IPS-11a (cell line): ENCODE results near the gene SLC9A9.

Experiments used
- H3K4me3 ChIP-seq: one replicate; pipeline ENCODE4 v1.5.1; 2013; ENCODE audit warnings: low read depth, low read length, control low read depth

SLC9A9 gene

GRCh38 chr3:143430568-143430967 is 417.7 kb downstream of the SLC9A9 start:
- no peak overlapping the region for H3K4me3 ChIP-seq

DNA sequence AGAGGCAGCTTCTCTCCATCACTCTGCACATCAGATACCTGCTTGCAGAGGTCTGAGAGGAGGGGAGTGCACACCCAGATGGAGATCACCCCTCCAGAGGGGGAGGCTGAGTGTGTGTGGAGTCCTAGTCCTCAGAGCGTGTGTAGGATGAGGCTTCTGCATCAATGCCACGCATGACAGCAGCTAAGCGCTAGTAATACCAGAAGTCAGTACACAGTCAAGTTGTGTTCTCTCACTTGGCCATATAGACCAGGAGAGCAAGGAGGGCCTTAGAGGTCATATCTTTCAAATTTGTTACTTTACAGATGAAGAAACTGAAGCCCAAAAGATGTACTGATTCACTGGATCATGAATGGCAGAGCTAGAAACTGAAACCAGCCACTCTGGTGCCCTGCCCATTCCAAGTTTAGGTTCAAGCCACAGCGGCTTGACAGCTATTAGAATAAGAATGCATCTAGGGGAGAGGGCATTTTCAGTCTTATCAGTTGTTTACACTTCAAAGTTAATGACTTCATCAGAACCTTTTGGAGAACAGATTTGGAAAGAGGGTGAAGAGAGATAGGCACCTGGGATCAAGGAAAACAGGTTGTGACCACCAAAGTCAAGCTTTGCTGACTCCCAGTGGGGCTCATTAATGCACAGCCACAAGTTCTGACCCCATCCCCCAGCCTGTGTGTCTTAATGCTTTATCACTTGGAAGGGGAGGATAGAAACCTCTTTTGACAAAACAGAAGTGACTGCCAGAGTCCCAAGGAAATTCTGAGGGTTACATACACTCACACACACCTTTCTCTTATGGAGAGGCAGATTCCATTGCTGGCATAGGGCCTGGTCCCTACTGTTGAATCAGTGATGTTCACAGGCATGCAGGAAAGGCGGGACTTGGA is 418.4 kb downstream of the SLC9A9 start:
- no peak overlapping the region for H3K4me3 ChIP-seq

DNA sequence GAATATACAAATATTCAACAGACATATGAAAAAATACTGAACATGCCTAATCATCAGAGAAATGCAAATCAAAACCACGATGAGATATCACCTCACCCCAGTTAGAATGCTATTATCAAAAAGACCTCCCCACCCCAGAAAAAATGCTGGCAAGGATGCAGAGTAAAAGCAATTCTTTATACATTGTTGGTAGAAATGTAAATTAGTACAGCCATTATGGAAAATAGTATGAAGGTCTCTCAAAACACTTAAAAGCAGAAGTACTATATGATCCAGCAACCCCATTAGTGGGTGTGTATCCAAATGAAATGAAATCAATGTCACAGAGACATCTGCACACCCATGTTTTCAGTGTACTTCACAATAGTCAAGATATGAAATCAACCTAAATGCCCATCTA is 420.0 kb downstream of the SLC9A9 start:
- no peak overlapping the region for H3K4me3 ChIP-seq

GRCh38 chr3:143427631-143428030 is 420.6 kb downstream of the SLC9A9 start:
- no peak overlapping the region for H3K4me3 ChIP-seq

DNA sequence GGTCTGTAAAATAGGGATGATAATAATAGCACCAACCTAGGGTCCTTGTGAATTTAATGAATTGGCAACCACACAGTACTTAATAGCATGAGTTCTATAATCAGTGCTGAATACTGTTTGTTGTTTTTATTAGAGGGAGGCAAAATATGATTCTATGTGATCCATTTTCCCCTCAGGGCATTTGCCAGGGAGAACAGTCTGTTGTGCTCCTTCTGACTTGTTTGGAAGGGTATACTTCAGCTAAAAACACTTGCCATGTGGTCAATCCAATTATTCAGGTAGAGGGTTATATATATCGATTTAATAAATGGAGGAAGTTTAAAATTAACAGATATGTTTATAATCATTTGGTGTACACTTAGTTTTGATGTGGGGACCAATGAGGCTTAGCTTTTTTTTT is 423.4 kb downstream of the SLC9A9 start:
- no peak overlapping the region for H3K4me3 ChIP-seq

DNA sequence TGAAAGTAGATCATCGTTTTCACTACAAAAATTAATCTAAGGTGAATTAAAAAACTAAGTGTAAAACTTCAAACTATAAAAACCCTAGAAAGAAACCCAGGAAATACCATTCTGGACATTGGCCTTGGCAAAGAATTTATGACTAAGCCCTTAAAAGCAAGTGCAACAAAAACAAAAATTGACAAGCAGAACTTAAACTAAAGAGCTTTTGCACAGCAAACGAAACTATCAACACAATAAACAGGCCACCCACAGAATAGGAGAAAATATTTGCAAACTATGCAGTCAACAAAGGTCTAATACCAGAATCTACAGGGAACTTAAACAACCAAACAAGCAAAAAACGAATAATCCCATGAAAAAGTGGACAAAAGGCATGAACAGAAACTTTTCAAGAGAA is 426.7 kb downstream of the SLC9A9 start:
- H3K4me3 ChIP-seq, result no peak overlapping the region

- H3K4me3 ChIP-seq, result no peak overlapping the region
These were observed 428.7 kb downstream of the SLC9A9 start for GRCh38 chr3:143419611-143420010.

DNA sequence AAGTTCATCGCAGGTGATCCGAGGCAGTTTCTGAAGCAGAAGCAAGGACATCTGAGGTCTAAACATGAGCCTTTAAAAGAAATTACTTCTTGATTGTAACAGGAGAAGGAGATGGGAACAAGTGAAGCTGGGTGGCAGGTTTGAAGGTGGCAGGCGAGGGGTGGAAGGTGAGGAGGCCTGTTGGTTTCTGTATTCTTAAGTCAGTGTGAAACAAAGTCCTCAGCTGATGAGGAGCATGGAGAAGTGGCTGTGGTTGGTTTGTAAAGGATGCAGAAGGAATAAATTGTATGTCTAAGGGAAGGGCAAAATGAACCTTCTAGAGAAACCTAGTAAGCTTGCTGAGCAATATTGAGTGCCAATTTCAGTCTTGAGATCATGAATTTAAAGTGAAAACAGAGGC is 429.9 kb downstream of the SLC9A9 start:
- H3K4me3 ChIP-seq, result no peak overlapping the region

- no peak overlapping the region for H3K4me3 ChIP-seq
These were observed 432.0 kb downstream of the SLC9A9 start for GRCh38 chr3:143416229-143416628.

- no peak overlapping the region for H3K4me3 ChIP-seq
These were observed 433.6 kb downstream of the SLC9A9 start for GRCh38 chr3:143414571-143415253.

- no peak overlapping the region for H3K4me3 ChIP-seq
These were observed 434.9 kb downstream of the SLC9A9 start for GRCh38 chr3:143413372-143413771.

- no peak overlapping the region for H3K4me3 ChIP-seq
These were observed 436.2 kb downstream of the SLC9A9 start for GRCh38 chr3:143412084-143412483.

DNA sequence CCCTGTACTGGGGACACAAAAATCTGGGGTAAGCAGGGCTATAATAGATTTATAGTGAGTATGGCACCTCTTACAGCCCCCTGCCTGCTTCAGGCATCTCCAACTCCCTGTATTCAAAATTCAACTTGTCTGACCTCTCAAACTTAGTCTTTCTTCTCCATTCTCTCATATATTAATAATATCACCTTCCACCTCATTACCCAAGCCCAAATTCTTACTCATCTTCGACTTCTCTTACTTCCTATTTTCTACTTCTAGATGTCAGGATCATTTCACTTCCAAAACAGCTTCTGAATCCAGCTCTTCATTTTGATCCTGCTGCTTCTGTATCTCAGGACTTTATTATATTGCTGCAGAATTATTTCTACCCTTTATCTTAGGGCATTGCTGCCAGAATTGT is 438.0 kb downstream of the SLC9A9 start:
- no peak overlapping the region for H3K4me3 ChIP-seq

GRCh38 chr3:143408771-143409170 is 439.5 kb downstream of the SLC9A9 start:
- no peak overlapping the region for H3K4me3 ChIP-seq

DNA sequence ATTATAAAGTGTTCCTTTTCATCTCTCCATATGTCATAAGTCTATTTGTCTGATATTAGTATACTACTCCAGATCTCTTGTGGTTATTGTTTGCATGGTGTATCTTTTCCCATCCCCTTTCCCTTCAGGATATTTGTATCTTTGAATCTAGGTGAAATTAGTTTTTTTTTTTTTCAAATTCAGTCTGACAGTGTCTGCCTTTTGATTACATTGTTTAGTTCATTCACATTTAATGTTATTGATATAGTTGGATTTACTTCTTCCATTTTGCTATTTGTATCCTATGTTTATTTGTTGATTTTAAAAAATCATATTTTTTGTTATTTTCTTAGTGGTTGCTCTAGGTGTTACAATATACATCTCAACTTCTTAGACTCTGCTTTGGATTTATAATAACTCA is 445.7 kb downstream of the SLC9A9 start:
- no peak overlapping the region for H3K4me3 ChIP-seq

DNA sequence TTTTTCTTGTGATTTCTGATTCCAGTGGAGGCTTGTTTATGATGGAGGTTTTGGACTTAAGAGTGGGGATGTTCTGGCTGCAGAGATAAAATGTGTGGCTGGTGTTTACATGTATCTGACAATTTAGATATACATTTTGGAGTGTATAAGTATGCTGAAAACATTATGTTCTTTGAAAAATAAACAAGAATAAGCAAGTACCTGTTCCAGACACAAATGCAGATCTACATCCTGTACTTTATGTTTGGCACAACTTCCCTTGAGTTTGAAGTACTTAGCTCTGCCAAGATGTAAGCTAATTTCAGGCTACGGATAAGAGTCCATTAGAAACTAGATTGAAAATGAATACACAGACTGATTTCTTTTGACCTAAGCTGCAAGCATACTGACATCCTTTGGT is 451.5 kb downstream of the SLC9A9 start:
- no peak overlapping the region for H3K4me3 ChIP-seq

DNA sequence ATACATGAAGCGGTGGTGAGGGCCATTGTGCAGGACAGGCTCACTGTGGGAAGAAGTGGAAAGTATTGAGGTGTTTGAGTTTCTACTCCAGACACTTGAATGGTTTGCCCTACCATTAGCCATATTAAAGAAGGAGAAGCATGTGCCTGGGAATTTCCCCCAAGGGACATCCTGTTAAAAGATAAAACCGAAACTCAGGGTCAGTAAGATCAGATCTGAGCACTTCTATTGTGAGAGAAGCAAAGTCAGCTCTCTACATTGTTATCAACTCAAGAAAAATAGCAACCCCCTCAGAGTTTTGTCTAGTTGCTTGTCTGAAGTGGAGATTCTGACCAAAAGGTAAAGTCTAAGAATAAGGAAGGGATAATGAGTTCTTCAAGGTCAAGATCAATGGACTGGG is 458.9 kb downstream of the SLC9A9 start:
- H3K4me3 ChIP-seq, result no peak overlapping the region

DNA sequence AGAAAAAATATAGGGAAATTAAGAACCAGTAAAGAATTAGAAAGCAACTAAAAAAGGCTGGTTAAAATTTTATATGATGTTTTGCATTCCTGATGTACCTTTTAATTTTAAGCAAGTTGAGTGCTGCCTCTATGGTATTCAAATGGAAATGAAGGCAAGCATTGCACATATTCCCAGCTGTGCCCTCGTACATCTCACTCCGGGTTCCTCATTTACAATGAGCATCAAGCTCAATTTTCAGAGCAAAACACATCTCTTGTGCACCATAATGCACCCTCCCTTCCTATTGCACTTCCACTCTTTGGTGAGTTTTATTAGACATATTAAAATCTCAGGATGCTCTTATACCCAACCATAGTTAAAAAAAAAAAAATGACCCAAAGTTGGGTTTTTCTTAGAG is 460.8 kb downstream of the SLC9A9 start:
- H3K4me3 ChIP-seq, result no peak overlapping the region

- no peak overlapping the region for H3K4me3 ChIP-seq
These were observed 464.2 kb downstream of the SLC9A9 start for GRCh38 chr3:143384076-143384475.

GRCh38 chr3:143383421-143383820 is 464.8 kb downstream of the SLC9A9 start:
- no peak overlapping the region for H3K4me3 ChIP-seq

GRCh38 chr3:143382816-143383215 is 465.5 kb downstream of the SLC9A9 start:
- no peak overlapping the region for H3K4me3 ChIP-seq

DNA sequence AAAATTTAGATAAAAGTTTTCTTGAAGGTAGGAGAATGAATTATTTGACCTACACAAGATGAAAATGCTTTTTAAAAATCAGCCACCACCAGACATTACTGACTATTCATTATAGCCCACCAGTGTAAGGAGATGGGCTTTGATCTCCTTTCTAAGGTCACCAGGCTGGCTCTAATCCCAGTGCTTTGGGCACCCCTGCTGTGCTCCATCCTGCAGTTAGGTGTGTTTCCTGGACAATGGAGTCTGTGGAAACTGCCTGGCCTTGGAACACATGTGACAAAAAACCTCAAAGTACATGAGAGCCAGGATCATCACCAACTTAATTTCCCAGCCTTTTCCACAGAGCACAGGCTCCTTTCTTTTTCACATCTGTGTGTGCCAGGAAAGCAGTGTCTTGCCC is 467.8 kb downstream of the SLC9A9 start:
- no peak overlapping the region for H3K4me3 ChIP-seq
